ENCODE measurements around the gene ZNF346. TPM values are rescaled to one million over a fixed set of nuclear protein-coding genes. Genes with fewer than 3 reads are reported as not detected.

Gene ZNF346
- total RNA-seq, 1 donor: 19.2 TPM

DNA sequence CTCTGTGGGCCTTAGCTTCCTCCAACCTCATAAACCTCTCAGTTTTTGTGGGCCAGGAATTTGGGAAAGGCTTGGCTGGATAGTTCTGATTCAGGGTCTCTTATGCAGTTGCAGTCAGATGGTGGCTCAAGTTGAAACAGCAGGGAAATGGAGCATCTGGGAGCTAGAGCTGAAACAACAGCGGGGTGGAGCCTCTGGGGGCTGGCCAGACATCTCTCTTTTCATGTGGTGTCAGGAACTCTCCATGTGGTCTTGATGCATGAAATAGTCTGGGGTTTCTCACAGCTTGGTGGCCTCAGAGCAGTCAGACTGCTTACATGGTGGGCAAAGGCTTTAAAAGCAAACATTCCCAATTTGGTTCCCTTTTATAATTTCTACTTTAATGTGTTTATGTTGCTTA is 13.5 kb downstream of the ZNF346 start:
- H3K4me3 ChIP-seq (ENCODE audit: insufficient read depth, low read length): no peak overlapping the region
- TF ChIP-seq, protein P1, sequence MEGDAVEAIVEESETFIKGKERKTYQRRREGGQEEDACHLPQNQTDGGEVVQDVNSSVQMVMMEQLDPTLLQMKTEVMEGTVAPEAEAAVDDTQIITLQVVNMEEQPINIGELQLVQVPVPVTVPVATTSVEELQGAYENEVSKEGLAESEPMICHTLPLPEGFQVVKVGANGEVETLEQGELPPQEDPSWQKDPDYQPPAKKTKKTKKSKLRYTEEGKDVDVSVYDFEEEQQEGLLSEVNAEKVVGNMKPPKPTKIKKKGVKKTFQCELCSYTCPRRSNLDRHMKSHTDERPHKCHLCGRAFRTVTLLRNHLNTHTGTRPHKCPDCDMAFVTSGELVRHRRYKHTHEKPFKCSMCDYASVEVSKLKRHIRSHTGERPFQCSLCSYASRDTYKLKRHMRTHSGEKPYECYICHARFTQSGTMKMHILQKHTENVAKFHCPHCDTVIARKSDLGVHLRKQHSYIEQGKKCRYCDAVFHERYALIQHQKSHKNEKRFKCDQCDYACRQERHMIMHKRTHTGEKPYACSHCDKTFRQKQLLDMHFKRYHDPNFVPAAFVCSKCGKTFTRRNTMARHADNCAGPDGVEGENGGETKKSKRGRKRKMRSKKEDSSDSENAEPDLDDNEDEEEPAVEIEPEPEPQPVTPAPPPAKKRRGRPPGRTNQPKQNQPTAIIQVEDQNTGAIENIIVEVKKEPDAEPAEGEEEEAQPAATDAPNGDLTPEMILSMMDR (IDR thresholded peaks at IDR 0.05; ENCODE audit: extremely low read depth, low read depth, low read length): no peak
- no peaks in the 10 kb centered on the region for H3K27me3 ChIP-seq (ENCODE audit: insufficient read depth, low read length)
- peaks cover 69% of the 10 kb centered on the region for H3K79me2 ChIP-seq (ENCODE audit: insufficient read depth, low read length)
- H3K9me3 ChIP-seq (ENCODE audit: low read depth, low read length): no peaks in the 10 kb centered on the region
- H2AFZ ChIP-seq (ENCODE audit: low read length): no peak overlapping the region
- DNase-seq (ENCODE audit: insufficient read length, low spot score, missing footprints): no peak
- no peak overlapping the region for H3K4me2 ChIP-seq (ENCODE audit: insufficient read depth, low read length)
- peaks cover 31% of the 10 kb centered on the region for H4K20me1 ChIP-seq (ENCODE audit: insufficient read depth, low read length)
- no peak overlapping the region for H3K27ac ChIP-seq (ENCODE audit: low read depth, low read length)
- no peaks in the 10 kb centered on the region for H3K36me3 ChIP-seq (ENCODE audit: insufficient read depth, low read length)
- H3K4me1 ChIP-seq (ENCODE audit: insufficient read depth, low read length): peaks cover 8% of the 10 kb centered on the region

DNA sequence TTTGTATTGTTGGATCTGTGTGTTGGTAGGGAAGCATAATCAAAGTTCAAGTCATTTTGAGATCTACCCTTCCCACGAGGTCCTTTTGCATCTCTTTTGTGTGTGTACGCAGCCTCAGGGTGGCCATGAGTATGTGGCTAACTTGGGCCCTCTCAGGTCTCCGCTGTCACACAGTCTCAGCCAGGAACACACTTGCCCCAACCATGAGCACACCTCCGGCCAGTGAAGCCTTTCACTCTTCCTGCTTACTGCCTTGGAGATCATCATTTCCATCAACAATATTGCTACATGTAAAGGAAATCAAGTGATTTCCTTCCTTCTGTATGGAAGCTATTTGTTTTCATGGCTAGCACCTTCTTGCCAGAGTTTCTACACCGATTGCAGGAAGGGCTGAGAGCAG is 13.9 kb downstream of the ZNF346 start:
- no peak for DNase-seq (ENCODE audit: insufficient read length, low spot score, missing footprints)
- Histone ChIP-seq H3K4me1 (ENCODE audit: insufficient read depth, low read length) (peaks cover 13% of the 10 kb centered on the region), H2AFZ (ENCODE audit: low read length) (no peak overlapping the region), H3K27ac (ENCODE audit: low read depth, low read length) (no peak overlapping the region), H3K4me2 (ENCODE audit: insufficient read depth, low read length) (no peak overlapping the region), H3K9me3 (ENCODE audit: low read depth, low read length) (no peaks in the 10 kb centered on the region), H3K4me3 (ENCODE audit: insufficient read depth, low read length) (no peak overlapping the region), H3K27me3 (ENCODE audit: insufficient read depth, low read length) (no peaks in the 10 kb centered on the region), H3K36me3 (ENCODE audit: insufficient read depth, low read length) (no peaks in the 10 kb centered on the region), H4K20me1 (ENCODE audit: insufficient read depth, low read length) (peaks cover 32% of the 10 kb centered on the region), H3K79me2 (ENCODE audit: insufficient read depth, low read length) (peaks cover 65% of the 10 kb centered on the region)
- TF ChIP-seq, protein P1 (IDR thresholded peaks at IDR 0.05; ENCODE audit: extremely low read depth, low read depth, low read length): no peak

DNA sequence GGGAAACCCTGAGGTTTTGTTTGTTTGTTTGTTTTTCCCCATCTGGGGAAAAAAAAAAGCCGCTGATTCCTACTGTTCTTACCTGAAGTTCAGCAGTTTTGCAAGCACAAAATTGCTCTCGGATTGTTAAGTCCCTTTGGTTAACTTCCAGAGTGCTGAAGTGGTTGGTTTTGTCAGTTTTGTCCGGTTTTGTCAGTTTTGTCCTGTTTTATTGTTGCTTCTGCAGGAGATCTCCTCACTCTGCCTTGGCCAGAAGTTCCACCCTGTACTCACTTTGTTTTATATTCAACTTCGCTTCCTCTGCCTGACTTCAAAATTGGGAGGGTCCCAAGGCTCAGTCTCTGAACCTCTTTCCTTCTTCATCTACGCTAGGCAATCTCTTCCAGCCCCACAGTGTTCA is 14.4 kb downstream of the ZNF346 start:
- peaks cover 65% of the 10 kb centered on the region for H3K79me2 ChIP-seq (ENCODE audit: insufficient read depth, low read length)

DNA sequence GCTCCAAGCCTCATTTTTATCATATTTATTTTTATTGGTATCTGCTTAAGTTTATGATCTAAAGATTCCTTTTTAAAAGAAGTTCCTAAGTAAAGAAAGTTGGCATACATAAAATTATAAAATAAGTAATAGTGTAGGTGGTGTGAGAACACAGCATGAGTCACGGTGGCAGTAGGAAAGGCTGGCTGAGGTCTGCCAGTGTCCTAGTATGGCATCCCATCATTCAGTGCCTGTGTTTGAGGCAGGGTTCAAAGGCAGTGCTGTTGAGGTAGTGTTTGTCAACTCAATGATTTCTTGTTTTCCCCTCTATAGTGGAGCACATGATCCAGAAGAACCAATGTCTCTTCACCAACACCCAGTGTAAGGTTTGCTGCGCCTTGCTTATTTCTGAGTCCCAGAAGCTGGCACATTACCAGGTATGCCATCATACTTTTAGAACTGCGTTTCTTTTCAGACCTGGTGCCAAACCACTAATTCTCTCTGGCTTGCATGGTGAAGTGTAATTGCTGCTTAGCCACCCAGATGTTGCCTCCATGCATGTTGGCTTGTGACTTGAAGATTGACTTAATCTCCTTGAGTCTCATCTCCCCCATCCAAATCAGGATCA is 18.4 kb downstream of the ZNF346 start:
- Histone ChIP-seq H3K27ac (ENCODE audit: low read depth, low read length) (peak overlapping the region; percentile 26), H3K27me3 (ENCODE audit: insufficient read depth, low read length) (no peaks in the 10 kb centered on the region), H3K4me2 (ENCODE audit: insufficient read depth, low read length) (peak overlapping the region; percentile 32), H3K79me2 (ENCODE audit: insufficient read depth, low read length) (peaks cover 33% of the 10 kb centered on the region), H3K36me3 (ENCODE audit: insufficient read depth, low read length) (peaks cover 25% of the 10 kb centered on the region), H3K9me3 (ENCODE audit: low read depth, low read length) (no peaks in the 10 kb centered on the region), H3K4me1 (ENCODE audit: insufficient read depth, low read length) (peaks cover 20% of the 10 kb centered on the region), H2AFZ (ENCODE audit: low read length) (no peak overlapping the region), H3K4me3 (ENCODE audit: insufficient read depth, low read length) (no peak overlapping the region), H4K20me1 (ENCODE audit: insufficient read depth, low read length) (peaks cover 33% of the 10 kb centered on the region)
- peak; percentile 72 for DNase-seq (ENCODE audit: insufficient read length, low spot score, missing footprints)
- TF ChIP-seq, protein P1 (IDR thresholded peaks at IDR 0.05; ENCODE audit: extremely low read depth, low read depth, low read length): no peak

More for the DNA sequence above, 14.4 kb downstream of the ZNF346 start:
- Histone ChIP-seq H3K27me3 (ENCODE audit: insufficient read depth, low read length) (no peaks in the 10 kb centered on the region), H3K4me2 (ENCODE audit: insufficient read depth, low read length) (no peak overlapping the region), H3K36me3 (ENCODE audit: insufficient read depth, low read length) (peaks cover 3% of the 10 kb centered on the region), H3K4me1 (ENCODE audit: insufficient read depth, low read length) (peaks cover 17% of the 10 kb centered on the region), H3K27ac (ENCODE audit: low read depth, low read length) (no peak overlapping the region), H4K20me1 (ENCODE audit: insufficient read depth, low read length) (peaks cover 36% of the 10 kb centered on the region), H3K4me3 (ENCODE audit: insufficient read depth, low read length) (no peak overlapping the region), H2AFZ (ENCODE audit: low read length) (no peak overlapping the region), H3K9me3 (ENCODE audit: low read depth, low read length) (no peaks in the 10 kb centered on the region)
- DNase-seq (ENCODE audit: insufficient read length, low spot score, missing footprints): no peak
- TF ChIP-seq, protein P1 (IDR thresholded peaks at IDR 0.05; ENCODE audit: extremely low read depth, low read depth, low read length): no peak
